Testis (tissue), 3 donors: ENCODE data around the gene DNAJC22. TPM values are rescaled to one million over a fixed set of nuclear protein-coding genes. Genes with fewer than 3 reads are reported as not detected.

Experiments used
- DNase-seq: peaks from one replicate; pipeline ENCODE4 v3.0.0-alpha.2; 2019
- H3K27ac ChIP-seq, 2 donors: fragments of 200-600 bp; sonication (generic); one replicate each; pipeline ENCODE4 v1.5.1; 2019
- H3K27me3 ChIP-seq: fragments of 200-600 bp; sonication (generic); one replicate; pipeline ENCODE4 v1.5.1; 2019
- H3K36me3 ChIP-seq: fragments of 200-600 bp; sonication (generic); one replicate; pipeline ENCODE4 v1.5.1; 2017; ENCODE audit warnings: low read depth; ENCODE audit errors: missing control alignments
- H3K4me1 ChIP-seq: fragments of 200-600 bp; sonication (generic); one replicate; pipeline ENCODE4 v1.5.1; 2019
- H3K4me3 ChIP-seq, 2 donors: fragments of 200-600 bp; sonication (generic); one replicate each; pipeline ENCODE4 v1.5.1; 2017 to 2019
- H3K9me3 ChIP-seq: fragments of 200-600 bp; sonication (generic); one replicate; pipeline ENCODE4 v1.5.1; 2017
- POLR2A ChIP-seq: fragments of 450-650 bp; IDR thresholded peaks from one replicate; pipeline ENCODE4 v1.6.1; 2017; ENCODE audit warnings: antibody characterized with exemption, mild to moderate bottlenecking, moderate library complexity
- WGBS, 2 donors: methylation state at CpG; one replicate each; pipeline ENCODE4 v1.1.5; 2018; 5-methylcytosine and 5-hydroxymethylcytosine counted together
- intact Hi-C: fragments of 100-400 bp; cut with DNase I; formaldehyde crosslinking; loops from one replicate; pipeline ENCODE4 v1.15.1; 2023; ENCODE audit warnings: low total_unique reads
- polyA plus RNA-seq: library from polyadenylated mRNA; stranded (reverse); fragments of 350-450 nt; fragmentation: Illumina TruSeq; extraction: RNeasy Lipid Tissue Mini Kit (QIAGEN cat#74804); gene quantifications from one replicate; pipeline ENCODE4 v1.2.3, GENCODE V29; 2014; ENCODE audit warnings: low read depth, low replicate concordance; ENCODE audit not compliant: insufficient read depth
- total RNA-seq, 2 donors: library from RNA; depleted of rRNA; stranded (reverse); fragments of >200 nt; gene quantifications; one replicate each; pipeline ENCODE4 v1.2.3, GENCODE V29; 2016
- TF ChIP-seq, protein P1 (sequence below), 3 experiments: fragments of 450-650 bp in 2 of 3; fragments of 200-600 bp in 1 of 3; sonication (generic) in 1 of 3; IDR thresholded peaks; one replicate each; pipeline ENCODE4 v1.5.1; 2016 to 2019; ENCODE audit warnings: antibody characterized with exemption in 3 of 3, mild to moderate bottlenecking in 2 of 3, moderate library complexity in 1 of 3

The DNAJC22 gene
- total and polyA plus RNA-seq, 3 donors from 2014 or later = 0.87 to 3.5 (median 1.1) TPM

DNA sequence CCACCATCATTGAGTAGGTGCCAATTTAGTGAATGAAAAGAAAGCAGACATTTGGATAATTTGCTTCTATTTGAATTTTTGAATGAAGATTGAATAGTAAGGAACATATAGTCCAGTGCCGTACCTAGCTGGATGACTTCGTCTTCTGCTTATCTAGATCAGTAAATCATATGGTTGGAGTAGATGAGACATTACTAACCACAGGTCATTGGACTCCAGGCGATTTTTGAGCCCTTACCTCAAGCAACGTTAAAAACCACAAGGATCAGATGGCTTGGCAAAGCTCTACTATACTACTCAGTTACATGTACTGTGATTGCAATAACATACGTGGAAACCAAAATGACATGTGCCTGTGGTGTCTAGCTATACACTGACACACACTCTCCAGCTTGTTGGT lies 18.9 kb downstream of the DNAJC22 start:
- intact Hi-C loops = no loop called here
- Histone ChIP-seq H3K4me3 (no peak overlapping the region), H3K9me3 (no peaks in the 10 kb centered on the region), H3K36me3 (no peaks in the 10 kb centered on the region), H3K27ac (peak overlapping the region in 1 of 2 donors; percentile 99), H3K27me3 (no peaks in the 10 kb centered on the region), H3K4me1 (peaks cover 18% of the 10 kb centered on the region)
- 64% methylated on average over 5 of the region's 5 CpGs for WGBS, 2 donors
- no peak for TF ChIP-seq POLR2A
- TF ChIP-seq, protein P1, sequence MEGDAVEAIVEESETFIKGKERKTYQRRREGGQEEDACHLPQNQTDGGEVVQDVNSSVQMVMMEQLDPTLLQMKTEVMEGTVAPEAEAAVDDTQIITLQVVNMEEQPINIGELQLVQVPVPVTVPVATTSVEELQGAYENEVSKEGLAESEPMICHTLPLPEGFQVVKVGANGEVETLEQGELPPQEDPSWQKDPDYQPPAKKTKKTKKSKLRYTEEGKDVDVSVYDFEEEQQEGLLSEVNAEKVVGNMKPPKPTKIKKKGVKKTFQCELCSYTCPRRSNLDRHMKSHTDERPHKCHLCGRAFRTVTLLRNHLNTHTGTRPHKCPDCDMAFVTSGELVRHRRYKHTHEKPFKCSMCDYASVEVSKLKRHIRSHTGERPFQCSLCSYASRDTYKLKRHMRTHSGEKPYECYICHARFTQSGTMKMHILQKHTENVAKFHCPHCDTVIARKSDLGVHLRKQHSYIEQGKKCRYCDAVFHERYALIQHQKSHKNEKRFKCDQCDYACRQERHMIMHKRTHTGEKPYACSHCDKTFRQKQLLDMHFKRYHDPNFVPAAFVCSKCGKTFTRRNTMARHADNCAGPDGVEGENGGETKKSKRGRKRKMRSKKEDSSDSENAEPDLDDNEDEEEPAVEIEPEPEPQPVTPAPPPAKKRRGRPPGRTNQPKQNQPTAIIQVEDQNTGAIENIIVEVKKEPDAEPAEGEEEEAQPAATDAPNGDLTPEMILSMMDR (IDR thresholded peaks at IDR 0.05) = no peak
- no peak for DNase-seq

- TF ChIP-seq, protein P1 (IDR thresholded peaks at IDR 0.05) = no peak
- TF ChIP-seq POLR2A = no peak
- Histone ChIP-seq H3K27me3 (no peaks in the 10 kb centered on the region), H3K4me3 (peak overlapping the region; percentile 91 to 95), H3K9me3 (no peaks in the 10 kb centered on the region), H3K4me1 (peaks cover 18% of the 10 kb centered on the region), H3K36me3 (no peaks in the 10 kb centered on the region), H3K27ac (peak overlapping the region; percentile 98 to 99)
- intact Hi-C loops = no loop called here
- WGBS, 2 donors = 7 to 10% methylated on average over 25 to 38 of the region's 38 CpGs
- no peak for DNase-seq
These were observed 19.5 kb downstream of the DNAJC22 start for GRCh38 chr12:49366096-49366651.

- Histone ChIP-seq H3K9me3 (no peaks in the 10 kb centered on the region), H3K4me3 (peak overlapping the region; percentile 91 to 95), H3K27ac (peak overlapping the region; percentile 98 to 99), H3K36me3 (no peaks in the 10 kb centered on the region), H3K4me1 (peaks cover 18% of the 10 kb centered on the region), H3K27me3 (no peaks in the 10 kb centered on the region)
- no peak for TF ChIP-seq POLR2A
- TF ChIP-seq, protein P1 (IDR thresholded peaks at IDR 0.05) = peak; percentile 13 to 33 (median 32)
- WGBS, 2 donors = 0 to 1% methylated on average over 55 to 56 of the region's 97 CpGs
- intact Hi-C loops = no loop called here
- peak; percentile 94 for DNase-seq
These were observed 20.1 kb downstream of the DNAJC22 start for GRCh38 chr12:49366652-49367380.

GRCh38 chr12:49367381-49368239 lies 20.9 kb downstream of the DNAJC22 start, which contains the start of gene SPATS2:
TSS of gene SPATS2 (plus strand) at chr12:49367462. CDS start at chr12:49461013, 93,551 bp downstream.
- no peak for TF ChIP-seq POLR2A
- TF ChIP-seq, protein P1 (IDR thresholded peaks at IDR 0.05) = no peak
- DNase-seq = peak; percentile 38
- Histone ChIP-seq H3K36me3 (no peaks in the 10 kb centered on the region), H3K4me1 (peaks cover 18% of the 10 kb centered on the region), H3K27me3 (no peaks in the 10 kb centered on the region), H3K9me3 (no peaks in the 10 kb centered on the region), H3K27ac (peak within 1 kb of the TSS; percentile 98 to 99), H3K4me3 (peak within 1 kb of the TSS; percentile 91 to 95)
- WGBS, 2 donors = 0 to 1% methylated on average over 20 to 51 of the region's 52 CpGs
- intact Hi-C loops = no loop called here
